ENCODE measurements around the gene OR10H4.

GRCh38 chr19:15936950-15937349 is 11.9 kb upstream of the OR10H4 start:
- TF ChIP-seq POLR2A (IDR thresholded peaks at IDR 0.05; ENCODE audit: low read length) (no peak), CTCF (IDR thresholded peaks at IDR 0.05) (no peak), NPAS2 (CRISPR knock-in tag; IDR thresholded peaks at IDR 0.05; ENCODE audit: borderline replicate concordance) (no peak), HDAC2 (IDR thresholded peaks at IDR 0.05) (no peak), TP53 (CRISPR knock-in tag; IDR thresholded peaks at IDR 0.05) (no peak)
